Measurements from ENCODE around the gene FSCN2.
"Not testable (repeated sequence)": the region's sequence is repeated elsewhere in the genome, so short reads cannot be mapped to it uniquely, and the experiment has no call there.

- TF ChIP-seq, protein P1, sequence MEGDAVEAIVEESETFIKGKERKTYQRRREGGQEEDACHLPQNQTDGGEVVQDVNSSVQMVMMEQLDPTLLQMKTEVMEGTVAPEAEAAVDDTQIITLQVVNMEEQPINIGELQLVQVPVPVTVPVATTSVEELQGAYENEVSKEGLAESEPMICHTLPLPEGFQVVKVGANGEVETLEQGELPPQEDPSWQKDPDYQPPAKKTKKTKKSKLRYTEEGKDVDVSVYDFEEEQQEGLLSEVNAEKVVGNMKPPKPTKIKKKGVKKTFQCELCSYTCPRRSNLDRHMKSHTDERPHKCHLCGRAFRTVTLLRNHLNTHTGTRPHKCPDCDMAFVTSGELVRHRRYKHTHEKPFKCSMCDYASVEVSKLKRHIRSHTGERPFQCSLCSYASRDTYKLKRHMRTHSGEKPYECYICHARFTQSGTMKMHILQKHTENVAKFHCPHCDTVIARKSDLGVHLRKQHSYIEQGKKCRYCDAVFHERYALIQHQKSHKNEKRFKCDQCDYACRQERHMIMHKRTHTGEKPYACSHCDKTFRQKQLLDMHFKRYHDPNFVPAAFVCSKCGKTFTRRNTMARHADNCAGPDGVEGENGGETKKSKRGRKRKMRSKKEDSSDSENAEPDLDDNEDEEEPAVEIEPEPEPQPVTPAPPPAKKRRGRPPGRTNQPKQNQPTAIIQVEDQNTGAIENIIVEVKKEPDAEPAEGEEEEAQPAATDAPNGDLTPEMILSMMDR (IDR thresholded peaks at IDR 0.05): not testable (repeated sequence)
- TF ChIP-seq SIN3A (IDR thresholded peaks at IDR 0.05; ENCODE audit: borderline replicate concordance, insufficient read depth, low read depth, low read length); REST (IDR thresholded peaks at IDR 0.05; ENCODE audit: insufficient read depth in 1 of 2, low read depth in 2 of 2, low read length in 1 of 2); POLR2AphosphoS5 (IDR thresholded peaks at IDR 0.05; ENCODE audit: low read depth, low read length); TCF7L2 (IDR thresholded peaks at IDR 0.05; ENCODE audit: low read depth, low read length): not testable (repeated sequence)
These were observed 2.8 kb downstream of the FSCN2 start for GRCh38 chr17:81531013-81531412.

Data from Panc1 (cell line).